A673 (cell line): Measurements from ENCODE around the gene MAP2K5. TPM values are rescaled to one million over a fixed set of nuclear protein-coding genes. Genes with fewer than 3 reads are reported as not detected.

Source experiments
- BruUV-seq: library from RNA; stranded (reverse); fragments of 400-500 nt; replicated peaks from 2 replicates; lab custom pipeline; 2021; lab: Mats Ljungman, UMichigan
- CTCF ChIA-PET: fragments of 300-600 bp; sonication (Branson Sonifier 250); formaldehyde crosslinking; loops from one replicate; lab custom pipeline; 2022; ENCODE audit warnings: antibody characterized with exemption; lab: Charles Lee
- POLR2A ChIA-PET: fragments of 300-600 bp; sonication (Branson Sonifier 250); formaldehyde crosslinking; loops from one replicate; lab custom pipeline; 2022; ENCODE audit warnings: antibody characterized with exemption; ENCODE audit not compliant: low non-redundant PET; lab: Charles Lee
- DNase-seq: peaks from one replicate; pipeline ENCODE4 v3.0.0-alpha.2; 2015; ENCODE audit warnings: low spot score
- H3K27ac ChIP-seq: fragments of 200-600 bp; sonication (generic); 2 replicates; pipeline ENCODE4 v1.5.1; 2016; ENCODE audit warnings: mixed run types, low read depth, mild to moderate bottlenecking, mixed read lengths, antibody characterized with exemption, low read length; ENCODE audit not compliant: poor library complexity, severe bottlenecking
- H3K27me3 ChIP-seq: fragments of 200-600 bp; sonication (generic); replicated peaks from 2 replicates; pipeline ENCODE4 v1.6.1; 2017; ENCODE audit warnings: mixed run types, low read depth, mild to moderate bottlenecking, mixed read lengths, antibody characterized with exemption, low read length; ENCODE audit not compliant: insufficient read depth, poor library complexity
- H3K36me3 ChIP-seq: fragments of 200-600 bp; sonication (generic); 2 replicates; pipeline ENCODE4 v1.6.1; 2016; ENCODE audit warnings: mixed run types, mild to moderate bottlenecking, mixed read lengths, antibody characterized with exemption, low read length; ENCODE audit not compliant: insufficient read depth, poor library complexity, severe bottlenecking
- H3K4me1 ChIP-seq: fragments of 200-600 bp; sonication (generic); 2 replicates; pipeline ENCODE4 v1.6.1; 2017; ENCODE audit warnings: mixed run types, mild to moderate bottlenecking, mixed read lengths, antibody characterized with exemption, low read length; ENCODE audit not compliant: insufficient read depth, poor library complexity, severe bottlenecking
- H3K4me3 ChIP-seq: fragments of 200-600 bp; sonication (generic); 2 replicates; pipeline ENCODE4 v1.5.1; 2016; ENCODE audit warnings: low read depth, mixed run types, mild to moderate bottlenecking, mixed read lengths, low read length; ENCODE audit not compliant: poor library complexity, severe bottlenecking
- H3K9me3 ChIP-seq: fragments of 200-600 bp; sonication (generic); 2 replicates; pipeline ENCODE4 v1.6.1; 2016; ENCODE audit warnings: mixed run types, low read depth, mild to moderate bottlenecking, mixed read lengths, antibody characterized with exemption, low read length; ENCODE audit not compliant: poor library complexity, severe bottlenecking
- EZH2 ChIP-seq: fragments of 200-600 bp; sonication (generic); IDR thresholded peaks from 2 replicates; pipeline ENCODE4 v1.6.1; 2017; ENCODE audit warnings: borderline replicate concordance, low read depth, mild to moderate bottlenecking, mixed read lengths, antibody characterized with exemption, low read length; ENCODE audit not compliant: poor library complexity, severe bottlenecking
- intact Hi-C: fragments of 100-400 bp; cut with micrococcal nuclease; formaldehyde crosslinking; loops from one replicate; pipeline ENCODE4 v1.10.0; 2022; ENCODE audit not compliant: unreplicated experiment
- total RNA-seq: library from RNA; stranded (reverse); gene quantifications from 2 replicates; pipeline ENCODE4 v1.2.3, GENCODE V29; 2021
- TF ChIP-seq, protein P1 (sequence below): fragments of 300-800, 200-600 bp; sonication (generic); conservative IDR thresholded peaks from 2 replicates; pipeline ENCODE4 v1.5.1; 2017; ENCODE audit warnings: low read depth, mild to moderate bottlenecking, antibody characterized with exemption, low read length, moderate library complexity, mixed read lengths

MAP2K5 gene
- total RNA-seq, 1 experiment from 2014 or later, result 62.8 TPM

DNA sequence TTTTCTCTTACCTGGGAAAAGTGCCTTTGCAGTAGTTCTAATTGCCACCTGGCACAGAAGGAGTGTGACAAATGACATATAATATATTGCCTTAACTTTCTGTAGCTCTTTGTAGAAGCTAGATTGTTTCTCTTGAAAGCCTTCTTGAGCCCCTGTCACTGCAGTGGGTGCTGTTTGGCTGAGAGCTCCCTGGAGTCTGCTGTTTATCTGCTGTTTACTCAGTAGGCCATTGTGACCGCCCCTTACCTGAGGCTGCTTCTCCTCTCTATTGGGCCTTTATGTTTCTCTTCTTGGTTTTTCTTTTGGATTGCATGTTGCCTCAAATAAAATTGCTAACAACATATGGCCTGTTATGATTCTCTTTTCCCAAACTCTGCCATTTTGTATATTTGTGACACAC, 16.7 kb downstream of the MAP2K5 start:
- Histone ChIP-seq H3K4me3 (no peak overlapping the region), H3K9me3 (peaks cover 6% of the 10 kb centered on the region), H3K27ac (no peak overlapping the region), H3K27me3 (no peaks in the 10 kb centered on the region), H3K4me1 (peaks cover 46% of the 10 kb centered on the region), H3K36me3 (peaks cover 19% of the 10 kb centered on the region)
- ChIA-PET CTCF (no interaction called here), POLR2A (no interaction called here)
- no peak for TF ChIP-seq EZH2
- TF ChIP-seq, protein P1, sequence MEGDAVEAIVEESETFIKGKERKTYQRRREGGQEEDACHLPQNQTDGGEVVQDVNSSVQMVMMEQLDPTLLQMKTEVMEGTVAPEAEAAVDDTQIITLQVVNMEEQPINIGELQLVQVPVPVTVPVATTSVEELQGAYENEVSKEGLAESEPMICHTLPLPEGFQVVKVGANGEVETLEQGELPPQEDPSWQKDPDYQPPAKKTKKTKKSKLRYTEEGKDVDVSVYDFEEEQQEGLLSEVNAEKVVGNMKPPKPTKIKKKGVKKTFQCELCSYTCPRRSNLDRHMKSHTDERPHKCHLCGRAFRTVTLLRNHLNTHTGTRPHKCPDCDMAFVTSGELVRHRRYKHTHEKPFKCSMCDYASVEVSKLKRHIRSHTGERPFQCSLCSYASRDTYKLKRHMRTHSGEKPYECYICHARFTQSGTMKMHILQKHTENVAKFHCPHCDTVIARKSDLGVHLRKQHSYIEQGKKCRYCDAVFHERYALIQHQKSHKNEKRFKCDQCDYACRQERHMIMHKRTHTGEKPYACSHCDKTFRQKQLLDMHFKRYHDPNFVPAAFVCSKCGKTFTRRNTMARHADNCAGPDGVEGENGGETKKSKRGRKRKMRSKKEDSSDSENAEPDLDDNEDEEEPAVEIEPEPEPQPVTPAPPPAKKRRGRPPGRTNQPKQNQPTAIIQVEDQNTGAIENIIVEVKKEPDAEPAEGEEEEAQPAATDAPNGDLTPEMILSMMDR, result no peak
- BruUV-seq, result no TSS peak
- DNase-seq, result no peak
- intact Hi-C loops, result no loop called here

DNA sequence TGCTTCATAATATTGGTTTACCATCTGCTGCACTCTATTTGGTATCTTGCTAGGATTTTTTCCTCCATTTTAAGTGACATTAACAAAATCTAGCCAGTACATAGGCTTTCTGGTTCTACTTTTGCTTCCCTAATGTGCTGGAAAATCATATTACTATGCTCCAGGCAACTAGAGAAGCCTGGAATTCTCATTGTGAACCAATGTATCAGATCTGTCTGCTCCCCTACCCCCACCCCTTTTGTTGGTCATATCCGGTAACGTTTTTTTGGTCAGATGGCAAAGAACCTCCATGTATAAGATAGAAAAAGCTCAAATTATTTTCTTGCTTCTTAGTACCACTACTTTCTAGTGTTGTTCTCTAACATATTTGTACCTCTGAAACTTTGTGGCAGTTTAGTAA, 17.1 kb downstream of the MAP2K5 start:
- no TSS peak for BruUV-seq
- peaks cover 6% of the 10 kb centered on the region for H3K9me3 ChIP-seq
- no peak overlapping the region for H3K4me3 ChIP-seq
- intact Hi-C loops, result no loop called here
- H3K27me3 ChIP-seq, result no peaks in the 10 kb centered on the region
- CTCF ChIA-PET, result no interaction called here
- POLR2A ChIA-PET, result no interaction called here
- peaks cover 48% of the 10 kb centered on the region for H3K4me1 ChIP-seq
- peaks cover 19% of the 10 kb centered on the region for H3K36me3 ChIP-seq
- H3K27ac ChIP-seq, result no peak overlapping the region
- TF ChIP-seq EZH2, result no peak
- TF ChIP-seq, protein P1, result no peak
- no peak for DNase-seq

DNA sequence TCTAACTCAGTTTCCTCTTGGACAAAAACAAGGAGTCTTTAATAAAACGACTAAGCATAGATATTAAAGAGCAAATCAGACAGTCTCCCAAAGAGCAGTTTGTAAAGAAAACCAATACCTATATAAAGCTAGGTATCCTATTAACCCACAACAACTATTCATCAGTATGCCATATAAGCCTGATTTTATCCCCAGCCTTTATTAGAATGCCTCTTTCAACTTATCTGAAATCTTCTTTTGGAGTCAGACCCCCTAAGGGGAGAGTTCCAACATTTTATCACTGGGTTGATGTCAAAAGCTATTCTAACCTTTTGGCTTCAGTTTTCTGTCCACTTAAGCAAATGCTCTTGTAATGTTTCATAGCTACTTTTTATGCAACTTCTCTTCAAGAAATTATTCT, 17.8 kb downstream of the MAP2K5 start:
- intact Hi-C loops, result no loop called here
- ChIA-PET POLR2A (no interaction called here), CTCF (no interaction called here)
- BruUV-seq, result no TSS peak
- H3K4me3 ChIP-seq, result no peak overlapping the region
- H3K27ac ChIP-seq, result no peak overlapping the region
- H3K27me3 ChIP-seq, result no peaks in the 10 kb centered on the region
- no peak for DNase-seq
- H3K4me1 ChIP-seq, result peaks cover 48% of the 10 kb centered on the region
- peaks cover 19% of the 10 kb centered on the region for H3K36me3 ChIP-seq
- H3K9me3 ChIP-seq, result peaks cover 6% of the 10 kb centered on the region
- TF ChIP-seq, protein P1, result no peak
- no peak for TF ChIP-seq EZH2
